Prostate gland (tissue), 2 donors: Measurements from ENCODE around the gene CABP7. TPM values are rescaled to one million over a fixed set of nuclear protein-coding genes. Genes with fewer than 3 reads are reported as not detected.

Source experiments
- DNase-seq: peaks from one replicate; pipeline ENCODE4 v3.0.0-alpha.2; 2019; ENCODE audit warnings: low spot score
- H3K27ac ChIP-seq, 2 donors: fragments of 200-600 bp; sonication (generic); 2 replicates each; pipeline ENCODE4 v1.5.1; 2017 to 2019
- H3K27me3 ChIP-seq: fragments of 200-600 bp; sonication (generic); replicated peaks from 2 replicates; pipeline ENCODE4 v1.5.1; 2019; ENCODE audit not compliant: insufficient read depth
- H3K36me3 ChIP-seq, 2 donors: fragments of 200-600 bp; sonication (generic); 1 replicate in 1 of 2; 2 replicates in 1 of 2; pipeline versions ENCODE4 v1.5.1 to v1.8.1; 2017 to 2019
- H3K4me1 ChIP-seq: fragments of 200-600 bp; sonication (generic); replicated peaks from 2 replicates; pipeline ENCODE4 v1.5.1; 2019
- H3K4me3 ChIP-seq, 2 donors: fragments of 200-600 bp; sonication (generic); 2 replicates each; pipeline ENCODE4 v1.5.1; 2017 to 2019
- H3K9me3 ChIP-seq: fragments of 200-600 bp; sonication (generic); 2 replicates; pipeline ENCODE4 v1.5.1; 2017
- CTCF ChIP-seq, 4 experiments: fragments of 200-600 bp in 2 of 4; fragments of 450-650 bp in 2 of 4; sonication (generic) in 2 of 4; IDR thresholded peaks; 1 replicate in 3 of 4; 2 replicates in 1 of 4; pipeline ENCODE4 v1.5.1; 2016 to 2019; ENCODE audit warnings: antibody characterized with exemption in 4 of 4, mild to moderate bottlenecking in 2 of 4, moderate library complexity in 2 of 4
- POLR2A ChIP-seq: fragments of 450-650 bp; IDR thresholded peaks from one replicate; pipeline ENCODE4 v1.6.1; 2016; ENCODE audit warnings: antibody characterized with exemption, mild to moderate bottlenecking
- POLR2AphosphoS5 ChIP-seq: sonication (generic); formaldehyde crosslinking; IDR thresholded peaks from one replicate; pipeline ENCODE4 v1.6.1; 2017; ENCODE audit warnings: antibody characterized with exemption
- WGBS: methylation state at CpG from one replicate; pipeline ENCODE4 v1.1.5; 2018; 5-methylcytosine and 5-hydroxymethylcytosine counted together
- intact Hi-C: fragments of 100-400 bp; cut with DNase I; formaldehyde crosslinking; loops from one replicate; pipeline ENCODE4 v1.14.2; 2022
- total RNA-seq, 2 donors: library from RNA; depleted of rRNA; stranded (reverse); fragments of >200 nt; gene quantifications; one replicate each; pipeline ENCODE4 v1.1.0, GENCODE V29; 2016

CABP7 gene
- total RNA-seq, 2 donors from 2014 or later, result 1.5 TPM; not detected in 1

GRCh38 chr22:29716814-29717545 lies 2.8 kb upstream of the CABP7 start:
- Histone ChIP-seq H3K36me3 (no peaks in the 10 kb centered on the region), H3K9me3 (no peaks in the 10 kb centered on the region), H3K27me3 (peaks cover 9% of the 10 kb centered on the region), H3K4me1 (peaks cover 7% of the 10 kb centered on the region), H3K4me3 (no peak overlapping the region), H3K27ac (no peak overlapping the region)
- TF ChIP-seq POLR2A (no peak), POLR2AphosphoS5 (no peak), CTCF (IDR thresholded peaks at IDR 0.05) (no peak)
- WGBS, result 67% methylated on average over 16 of the region's 16 CpGs
- intact Hi-C loops, result no loop called here
- DNase-seq, result peak; percentile 35

GRCh38 chr22:29717789-29718188 lies 2.0 kb upstream of the CABP7 start:
- Histone ChIP-seq H3K36me3 (no peaks in the 10 kb centered on the region), H3K4me3 (no peak overlapping the region), H3K27ac (no peak overlapping the region), H3K27me3 (peaks cover 9% of the 10 kb centered on the region), H3K4me1 (peaks cover 7% of the 10 kb centered on the region), H3K9me3 (no peaks in the 10 kb centered on the region)
- intact Hi-C loops, result no loop called here
- 47% methylated on average over 11 of the region's 11 CpGs for WGBS
- TF ChIP-seq CTCF (IDR thresholded peaks at IDR 0.05), result no peak
- no peak for TF ChIP-seq POLR2A
- TF ChIP-seq POLR2AphosphoS5, result no peak
- no peak for DNase-seq

- no peak for TF ChIP-seq POLR2AphosphoS5
- no peak for TF ChIP-seq CTCF (IDR thresholded peaks at IDR 0.05)
- TF ChIP-seq POLR2A, result no peak
- Histone ChIP-seq H3K9me3 (no peaks in the 10 kb centered on the region), H3K4me1 (peaks cover 7% of the 10 kb centered on the region), H3K27me3 (peaks cover 9% of the 10 kb centered on the region), H3K27ac (no peak overlapping the region), H3K4me3 (peak overlapping the region in 1 of 2 donors; percentile 13), H3K36me3 (no peaks in the 10 kb centered on the region)
- intact Hi-C loops, result loop anchor here (1.0 kb wide), 1 partner anchor 16 kb away; no protein-coding TSS in a partner anchor
- no peak for DNase-seq
- 52% methylated on average over 24 of the region's 24 CpGs for WGBS
These were observed 579 bp upstream of the CABP7 start for GRCh38 chr22:29718949-29719898.

GRCh38 chr22:29720811-29721323 lies 1.1 kb downstream of the CABP7 start:
- no peak for DNase-seq
- intact Hi-C loops, result no loop called here
- no peaks in the 10 kb centered on the region for H3K36me3 ChIP-seq
- 10% methylated on average over 25 of the region's 53 CpGs for WGBS
- peaks cover 7% of the 10 kb centered on the region for H3K4me1 ChIP-seq
- H3K4me3 ChIP-seq, result peak overlapping the region; percentile 5 to 25
- peaks cover 9% of the 10 kb centered on the region for H3K27me3 ChIP-seq
- no peaks in the 10 kb centered on the region for H3K9me3 ChIP-seq
- no peak overlapping the region for H3K27ac ChIP-seq
- TF ChIP-seq CTCF (IDR thresholded peaks at IDR 0.05), result no peak
- TF ChIP-seq POLR2A, result no peak
- TF ChIP-seq POLR2AphosphoS5, result no peak
